GM18508 (cell line): Measurements from ENCODE around the gene ENDOG.

Experiments used
- ATAC-seq: cut with Tn5 transposase; IDR thresholded peaks from one replicate; pipeline ENCODE4 v1.9.1; 2021; ENCODE audit warnings: moderate number of reproducible peaks; ENCODE audit not compliant: insufficient read depth, unreplicated experiment

ENDOG gene

DNA sequence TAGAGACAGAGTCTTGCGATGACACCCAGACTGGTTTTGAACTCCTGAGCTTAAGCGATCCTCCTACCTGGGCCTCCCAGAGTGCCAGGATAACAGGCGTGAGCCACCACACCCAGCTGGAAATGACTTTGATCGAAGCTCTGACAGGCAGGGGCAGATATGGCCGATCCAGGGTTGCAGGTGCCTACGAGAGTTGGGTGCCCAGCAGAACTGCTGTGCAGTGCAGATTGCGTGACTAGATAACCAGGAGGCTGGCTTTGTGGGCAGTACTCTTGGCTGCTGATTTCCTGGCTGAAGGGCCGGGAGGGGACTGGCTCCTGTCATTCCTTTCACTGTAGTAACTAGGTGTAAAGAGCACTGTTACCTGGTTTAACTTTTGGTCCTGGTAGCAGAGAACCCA lies 19.4 kb upstream of the ENDOG start:
- no peak for ATAC-seq

DNA sequence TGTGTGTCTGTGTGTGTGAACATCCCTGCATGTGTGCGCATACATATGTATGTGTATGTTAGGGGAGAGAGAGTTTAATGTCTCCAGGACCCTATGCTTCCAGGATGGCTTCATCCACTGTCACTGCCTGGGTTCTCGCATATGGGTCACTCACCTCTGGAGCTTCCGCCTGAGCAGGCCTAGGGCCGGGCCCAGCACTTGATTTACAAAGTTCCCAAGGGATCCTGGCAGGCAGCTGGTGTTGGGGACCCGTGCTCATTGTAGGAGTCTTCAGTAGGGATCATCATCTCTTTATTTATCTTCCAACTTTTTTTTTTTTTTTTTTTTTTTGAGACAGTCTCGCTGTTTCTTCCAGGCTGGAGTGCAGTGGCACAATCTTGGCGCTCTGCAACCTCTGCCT lies 18.2 kb upstream of the ENDOG start:
- no peak for ATAC-seq

DNA sequence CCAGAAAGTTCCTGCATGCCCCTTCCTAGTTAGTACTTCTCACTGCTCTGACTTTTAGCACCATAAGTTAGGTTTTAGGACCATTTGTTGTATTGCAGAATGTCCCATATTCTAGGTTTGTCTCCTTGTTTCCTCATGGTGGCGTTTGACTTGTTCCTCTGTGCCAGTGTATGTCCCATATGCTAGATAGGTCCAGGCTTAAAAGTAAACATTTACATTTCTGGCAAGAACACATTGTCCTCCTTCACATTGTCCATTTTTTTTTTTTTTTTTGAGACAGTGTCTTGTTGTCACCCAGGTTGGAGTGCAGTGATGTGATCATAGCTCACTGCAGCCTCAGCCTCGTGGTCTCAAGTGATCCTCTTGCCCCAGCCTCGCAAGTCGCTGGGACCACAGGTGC lies 15.8 kb upstream of the ENDOG start:
- no peak for ATAC-seq

DNA sequence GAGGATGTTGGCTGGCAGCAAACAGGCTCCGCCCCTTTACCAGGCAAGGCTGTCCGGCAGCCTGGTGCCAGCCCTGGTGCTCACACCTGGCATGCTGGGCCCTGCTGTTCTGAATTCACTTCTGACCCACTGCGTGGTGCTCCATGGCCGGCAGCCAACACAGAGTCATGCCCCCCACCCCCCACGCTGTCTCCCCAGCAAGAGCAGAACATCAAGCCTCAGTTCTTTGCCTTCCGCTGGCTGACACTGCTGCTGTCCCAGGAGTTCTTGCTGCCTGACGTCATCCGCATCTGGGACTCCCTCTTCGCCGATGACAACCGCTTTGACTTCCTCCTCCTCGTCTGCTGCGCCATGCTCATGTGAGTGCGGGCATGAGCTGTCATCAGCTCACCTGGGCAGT lies 12.6 kb upstream of the ENDOG start:
- ATAC-seq = no peak

DNA sequence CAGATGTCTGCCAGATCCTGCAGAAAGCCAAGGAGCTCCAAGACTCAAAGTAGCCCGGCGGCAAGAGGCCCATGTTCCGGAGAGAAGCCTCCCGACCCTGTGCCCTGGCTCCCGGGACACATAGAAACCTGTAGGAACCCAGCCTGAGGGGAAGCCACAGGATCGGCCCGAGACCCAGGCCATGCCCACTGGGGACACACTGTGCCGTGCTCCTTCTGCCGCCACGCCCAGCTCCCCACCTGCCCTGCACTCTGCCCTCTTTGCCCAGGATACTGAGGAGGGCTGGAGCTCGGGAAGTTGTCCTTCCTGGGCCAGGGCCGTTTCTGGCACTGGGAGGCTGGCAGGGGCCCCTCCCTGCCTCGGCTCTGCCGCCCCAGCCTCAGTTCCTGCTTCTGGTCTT lies 10.5 kb upstream of the ENDOG start:
- ATAC-seq = no peak

DNA sequence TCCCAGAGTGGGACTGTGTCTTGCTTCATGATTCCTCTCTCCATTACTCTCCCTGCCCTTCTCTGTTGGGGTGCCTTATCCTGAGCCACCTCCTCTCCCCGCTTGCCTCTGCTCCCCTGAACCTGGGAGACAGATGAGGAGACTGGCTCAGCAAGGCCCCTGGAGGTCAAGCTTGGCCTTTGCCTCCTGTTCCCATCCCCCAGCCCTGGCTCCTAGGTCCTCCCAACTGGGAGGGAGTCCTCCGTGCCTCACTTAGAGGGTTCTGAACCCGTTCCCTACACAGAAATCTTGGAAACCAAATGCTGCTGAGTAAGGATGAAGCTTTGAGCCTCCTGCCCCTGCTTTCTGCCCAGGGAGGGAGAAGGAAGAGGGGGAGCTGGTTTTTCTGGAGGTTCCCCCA lies 9.8 kb upstream of the ENDOG start:
- no peak for ATAC-seq

DNA sequence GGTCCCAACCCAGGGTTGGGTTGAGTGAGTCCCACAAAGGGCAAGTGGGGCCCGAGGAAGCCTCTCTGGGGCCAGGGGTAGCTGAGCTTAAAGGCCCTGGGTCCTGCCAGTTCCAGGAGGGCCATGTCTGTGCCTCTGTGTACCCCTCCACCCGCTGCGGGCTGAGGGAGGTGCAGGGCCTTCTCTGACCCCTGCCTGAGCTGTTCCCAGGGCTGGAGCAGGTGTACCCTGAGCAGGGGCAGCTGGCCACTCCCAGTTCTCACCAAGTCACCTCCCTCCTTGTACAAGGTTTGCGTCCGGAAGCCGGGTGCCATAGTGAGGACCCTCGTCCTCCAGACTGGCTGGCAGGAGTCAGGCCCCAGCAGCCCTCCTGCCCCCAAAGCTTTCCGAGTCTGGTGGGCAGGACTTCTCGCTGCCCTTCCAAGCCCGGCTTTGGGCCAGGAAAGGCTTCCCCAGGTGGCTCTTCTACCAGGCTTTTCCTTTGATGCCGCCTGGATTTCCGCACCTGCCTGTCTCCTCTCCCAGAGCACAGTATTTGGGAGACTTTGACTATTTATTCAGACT lies 9.2 kb upstream of the ENDOG start:
- no peak for ATAC-seq

DNA sequence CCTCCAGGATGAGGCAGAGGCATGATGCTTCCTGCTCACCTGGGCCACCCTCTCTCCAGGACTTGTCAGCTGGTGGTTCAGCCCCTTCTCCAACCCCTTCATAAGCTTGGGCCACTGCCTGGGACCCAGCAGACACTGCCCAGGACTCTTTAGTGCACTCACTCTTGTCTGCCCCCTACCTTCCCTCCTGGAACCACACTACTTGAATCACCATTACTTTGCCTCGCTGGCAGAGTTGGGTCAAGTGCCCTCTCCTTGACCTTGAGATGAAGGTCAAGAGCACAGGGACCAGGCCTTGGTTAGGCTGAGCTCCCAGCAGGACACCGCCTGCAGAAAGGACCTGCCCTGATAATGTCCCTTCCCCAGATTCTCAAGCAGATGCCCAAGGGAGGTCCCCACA lies 8.5 kb upstream of the ENDOG start:
- no peak for ATAC-seq

DNA sequence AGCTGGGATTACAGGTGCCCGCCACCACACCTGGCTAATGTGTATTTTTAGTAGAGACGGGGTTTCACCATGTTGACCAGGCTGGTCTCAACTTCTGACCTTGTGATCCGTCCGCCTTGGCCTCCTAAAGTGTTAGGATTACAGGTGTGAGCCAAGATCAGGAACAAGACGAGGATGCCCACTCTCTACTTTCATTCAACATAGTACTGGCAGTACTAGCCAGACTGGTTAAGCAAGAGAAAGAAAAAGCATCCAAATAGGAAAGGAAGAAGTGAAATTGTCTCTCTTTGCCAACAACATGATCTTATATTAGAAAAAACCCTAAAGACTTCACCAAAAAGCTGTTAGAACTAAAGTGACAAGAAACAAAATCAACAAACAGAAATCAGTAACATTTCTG lies 7.4 kb upstream of the ENDOG start:
- ATAC-seq = no peak

DNA sequence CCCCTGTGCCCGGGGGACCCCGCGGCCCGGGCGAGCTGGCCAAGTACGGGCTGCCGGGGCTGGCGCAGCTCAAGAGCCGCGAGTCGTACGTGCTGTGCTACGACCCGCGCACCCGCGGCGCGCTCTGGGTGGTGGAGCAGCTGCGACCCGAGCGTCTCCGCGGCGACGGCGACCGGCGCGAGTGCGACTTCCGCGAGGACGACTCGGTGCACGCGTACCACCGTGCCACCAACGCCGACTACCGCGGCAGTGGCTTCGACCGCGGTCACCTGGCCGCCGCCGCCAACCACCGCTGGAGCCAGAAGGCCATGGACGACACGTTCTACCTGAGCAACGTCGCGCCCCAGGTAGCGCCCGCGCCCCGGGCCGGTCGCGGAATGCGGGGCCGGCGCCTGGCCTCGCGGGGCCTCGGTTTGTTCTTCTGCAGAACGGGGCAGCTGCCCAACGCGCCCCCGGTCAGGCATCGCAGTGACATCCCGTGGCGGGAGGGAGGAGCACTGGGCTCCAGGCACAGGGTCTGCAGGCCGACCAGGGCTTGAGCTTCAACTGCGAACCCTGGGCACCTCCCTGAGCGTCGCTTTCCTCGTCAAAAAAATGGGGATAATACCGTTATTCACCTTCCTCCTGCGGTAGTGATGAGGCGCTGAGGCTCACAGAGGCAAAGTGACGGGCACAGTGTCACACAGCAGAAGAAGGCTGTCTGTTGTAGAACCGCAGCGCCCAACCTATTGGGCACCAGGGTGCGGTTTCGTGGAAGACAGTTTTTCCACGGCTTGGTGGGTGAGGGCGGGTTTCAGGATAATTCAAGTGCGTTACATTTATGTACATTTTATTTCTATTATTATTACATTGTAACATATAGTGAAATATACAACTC lies 777 bp downstream of the ENDOG start:
- no peak for ATAC-seq

DNA sequence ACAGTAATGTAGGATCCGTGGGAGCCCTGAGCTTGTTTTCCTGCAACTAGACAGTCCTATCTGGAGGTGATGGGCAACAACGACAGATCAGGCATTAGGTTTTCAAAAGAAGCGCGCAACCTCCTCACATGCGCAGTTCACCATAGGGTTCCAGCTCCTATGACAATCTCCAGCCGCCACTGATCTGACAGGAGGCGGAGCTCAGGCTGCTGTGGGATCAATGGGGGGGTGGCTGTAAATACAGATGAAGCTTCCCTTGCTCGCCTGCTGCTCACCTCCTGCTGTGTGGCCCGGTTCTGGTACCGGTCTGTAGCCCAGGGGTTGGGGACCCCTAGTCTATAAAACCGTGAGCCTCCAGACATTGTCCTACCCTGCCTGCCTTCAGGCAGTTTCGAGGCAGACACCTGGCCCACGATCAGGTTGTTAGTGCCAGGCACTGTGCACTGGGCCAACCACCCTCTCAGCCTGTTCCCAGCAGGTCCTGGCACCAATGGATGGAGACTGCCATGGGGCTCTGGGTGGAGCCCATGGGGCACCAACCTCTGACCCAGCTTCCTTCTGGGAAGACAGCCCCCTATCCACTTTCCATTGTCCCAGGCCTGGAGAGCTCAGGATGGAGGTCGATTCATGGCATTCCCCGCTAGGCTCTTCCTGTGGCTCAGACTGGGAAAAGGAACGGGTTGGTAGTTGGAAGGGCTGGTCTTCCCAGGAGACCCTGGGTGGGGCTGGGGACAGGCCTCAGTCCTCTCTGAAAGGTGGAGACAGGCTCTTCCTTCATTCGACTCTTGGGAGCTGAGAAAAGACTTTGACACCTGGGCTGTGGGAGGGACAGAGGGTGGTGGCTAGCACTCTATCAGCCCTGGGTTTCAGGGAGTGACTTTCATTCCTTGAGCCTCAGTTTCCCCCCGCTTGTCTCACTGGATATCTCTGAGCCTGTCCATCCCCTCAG lies 1.7 kb downstream of the ENDOG start:
- no peak for ATAC-seq

DNA sequence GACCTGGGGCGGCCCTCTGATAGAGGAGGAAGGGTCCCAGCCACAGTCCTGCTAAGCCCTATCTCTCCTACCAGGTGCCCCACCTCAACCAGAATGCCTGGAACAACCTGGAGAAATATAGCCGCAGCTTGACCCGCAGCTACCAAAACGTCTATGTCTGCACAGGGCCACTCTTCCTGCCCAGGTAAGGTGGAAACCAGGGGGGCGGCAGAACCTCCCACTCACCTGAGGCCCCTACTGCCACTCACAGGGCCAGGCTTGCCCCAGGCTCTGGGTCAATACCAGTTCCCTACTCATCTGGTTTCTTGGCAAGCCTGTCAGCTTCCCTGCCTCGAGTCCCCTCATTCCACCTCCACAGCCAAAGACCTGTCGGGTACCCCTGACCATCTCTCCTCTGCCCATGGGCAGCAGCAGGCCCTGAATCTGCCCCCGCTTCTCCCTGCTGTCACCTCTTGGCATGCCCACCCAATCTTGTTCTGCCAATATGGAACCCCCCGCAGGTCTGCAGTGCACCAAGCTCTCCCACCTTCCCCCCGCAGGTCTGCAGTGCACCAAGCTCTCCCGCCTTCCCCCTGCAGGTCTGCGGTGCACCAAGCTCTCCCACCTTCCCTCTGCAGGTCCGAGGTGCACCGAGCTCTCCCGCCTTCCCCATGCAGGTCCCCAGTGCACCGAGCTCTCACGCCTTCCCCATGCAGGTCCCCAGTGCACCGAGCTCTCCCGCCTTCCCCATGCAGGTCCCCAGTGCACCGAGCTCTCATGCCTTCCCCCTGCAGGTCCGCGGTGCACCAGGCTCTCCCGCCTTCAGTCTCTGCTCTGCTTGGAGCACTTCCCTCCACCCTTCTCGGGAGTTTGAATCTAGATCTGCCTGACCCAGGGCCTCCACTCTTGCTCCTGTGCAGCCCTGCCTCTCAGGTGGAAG lies 2.6 kb downstream of the ENDOG start:
- ATAC-seq = no peak

DNA sequence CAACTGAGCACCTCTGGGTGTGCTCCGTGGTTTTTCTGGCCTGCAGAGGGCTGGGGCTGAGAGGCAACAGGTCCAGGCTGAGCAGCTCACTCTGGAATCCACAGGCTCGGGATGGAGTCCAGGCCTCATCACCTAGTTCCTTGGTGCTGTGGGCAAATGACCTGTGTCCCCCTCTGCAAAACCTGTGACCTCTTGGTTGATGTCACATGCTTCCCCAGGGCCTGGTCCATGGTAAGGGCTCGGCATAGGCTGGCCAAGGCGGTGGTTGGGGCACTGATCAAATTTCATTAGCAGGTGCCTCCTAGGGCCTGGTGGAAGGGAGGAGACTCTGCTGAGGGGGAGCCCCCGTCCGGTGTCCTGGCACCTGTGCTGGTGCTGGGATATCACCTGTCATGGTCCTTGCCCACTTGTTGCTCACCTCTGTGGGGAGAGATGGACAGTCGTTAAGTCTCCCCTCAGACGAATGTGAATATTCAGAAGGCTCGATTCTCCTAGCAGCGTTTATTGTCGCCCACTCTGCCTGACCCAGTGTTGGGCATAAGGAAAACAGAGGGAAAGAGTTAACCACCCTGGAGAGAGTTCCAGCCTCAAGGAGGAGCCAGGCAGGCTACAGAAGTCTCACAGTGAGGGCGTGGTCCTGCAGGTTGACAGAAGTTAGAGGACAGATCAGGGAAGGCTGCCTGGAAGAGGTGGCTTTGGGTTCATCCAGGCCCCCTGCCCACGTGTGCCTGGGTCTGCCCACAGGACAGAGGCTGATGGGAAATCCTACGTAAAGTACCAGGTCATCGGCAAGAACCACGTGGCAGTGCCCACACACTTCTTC lies 3.5 kb downstream of the ENDOG start:
- no peak for ATAC-seq

DNA sequence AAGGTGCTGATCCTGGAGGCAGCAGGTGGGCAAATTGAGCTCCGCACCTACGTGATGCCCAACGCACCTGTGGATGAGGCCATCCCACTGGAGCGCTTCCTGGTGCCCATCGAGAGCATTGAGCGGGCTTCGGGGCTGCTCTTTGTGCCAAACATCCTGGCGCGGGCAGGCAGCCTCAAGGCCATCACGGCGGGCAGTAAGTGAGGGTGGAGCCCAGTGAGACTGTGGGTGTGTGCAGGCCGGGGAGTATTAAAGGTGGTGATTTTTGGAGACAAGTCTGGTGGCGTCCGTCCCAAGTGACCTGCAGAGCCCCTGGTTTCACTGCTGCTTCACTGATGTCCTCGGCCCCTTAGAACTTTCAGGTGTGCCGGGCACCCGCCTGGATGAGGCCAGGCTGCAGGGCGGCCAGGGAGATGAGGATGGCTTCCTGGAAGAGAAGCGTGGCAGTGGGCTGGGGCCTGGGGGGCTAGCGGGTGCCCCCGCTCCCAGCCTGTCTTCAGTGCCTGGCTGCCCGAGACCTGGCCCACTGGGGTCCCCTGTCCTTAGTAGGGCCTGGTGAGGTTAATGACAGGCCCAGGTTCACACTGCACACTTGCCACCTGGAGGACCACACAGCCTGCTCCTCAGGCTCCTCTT lies 4.2 kb downstream of the ENDOG start:
- ATAC-seq = no peak

DNA sequence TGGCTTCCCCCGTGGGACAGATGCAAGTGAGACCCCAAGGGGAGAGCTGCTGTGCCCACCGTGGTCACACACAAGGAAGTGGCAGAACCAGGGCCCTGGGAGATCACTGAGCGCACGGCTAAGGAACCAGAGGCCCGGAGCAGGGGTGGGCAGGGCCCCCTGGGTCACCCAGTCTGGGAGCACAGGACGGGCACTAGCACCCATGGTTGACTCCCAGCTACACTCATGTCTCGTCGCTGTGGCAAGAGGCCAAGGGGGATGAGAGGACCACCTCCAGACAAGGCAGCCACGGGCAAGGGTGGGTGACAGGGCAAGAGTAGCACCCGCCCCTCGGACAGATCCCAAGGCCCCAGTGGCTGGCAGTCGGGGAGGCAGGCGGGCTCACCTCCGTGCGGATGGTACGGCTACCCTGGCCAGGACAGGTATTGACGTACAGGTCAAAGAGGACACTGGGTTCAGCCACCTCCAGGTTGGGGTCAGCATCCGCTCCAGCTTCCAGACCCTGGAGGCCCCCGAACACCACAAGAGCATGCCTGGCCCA lies 5.1 kb downstream of the ENDOG start:
- no peak for ATAC-seq

DNA sequence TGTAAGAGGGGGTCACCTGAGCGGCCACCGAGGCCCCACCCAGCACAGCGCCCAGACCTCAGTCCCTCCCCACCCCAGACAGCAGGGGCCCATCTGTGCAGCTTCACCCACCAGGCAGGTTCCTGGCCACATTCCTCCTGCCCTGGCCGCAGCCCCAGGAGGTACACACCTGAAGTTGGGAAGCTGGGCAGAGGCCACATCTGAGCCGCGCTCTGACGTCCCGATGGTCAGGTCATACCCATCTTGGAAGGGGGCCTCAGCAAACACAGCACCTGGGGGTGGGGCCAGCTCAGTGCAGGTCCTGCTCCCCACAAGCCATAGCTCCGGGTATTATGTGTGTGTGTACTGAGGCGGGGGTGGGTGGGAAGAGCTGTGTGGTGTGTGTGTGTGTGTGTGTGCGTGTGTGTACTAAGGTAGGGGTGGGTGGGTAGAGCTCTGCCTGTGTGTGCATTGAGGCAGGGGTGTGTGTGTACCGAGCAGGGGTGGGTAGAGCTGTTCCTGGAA lies 5.7 kb downstream of the ENDOG start:
- ATAC-seq = no peak

DNA sequence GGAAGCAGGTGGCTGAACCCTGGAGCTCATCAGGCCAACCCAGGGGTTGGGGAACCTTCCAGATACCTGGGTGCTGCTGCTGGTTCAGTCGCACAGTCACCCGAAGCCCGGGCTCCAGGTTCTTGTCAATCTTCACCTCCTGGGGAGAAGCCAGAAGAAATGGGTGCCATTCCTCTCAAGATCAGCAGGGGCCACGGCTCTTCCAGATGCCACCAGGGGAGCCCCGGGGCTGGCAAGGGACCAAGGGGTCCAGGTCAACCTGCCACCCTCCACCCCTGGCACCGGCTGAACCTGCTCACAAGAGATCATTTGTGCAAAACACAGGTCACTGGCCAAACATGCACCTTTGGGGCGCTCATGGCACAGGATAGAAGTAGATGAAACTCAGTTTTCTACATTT lies 6.6 kb downstream of the ENDOG start:
- no peak for ATAC-seq
